Mucosa of descending colon (tissue), 3 donors: ENCODE data around the gene MEGF6. TPM values are rescaled to one million over a fixed set of nuclear protein-coding genes. Genes with fewer than 3 reads are reported as not detected.
A peak's percentile ranks its signal among the peaks of the same experiment; 100 is the strongest.

Experiments
- ATAC-seq: fragments of 200-7000 bp; cut with Tn5 transposase; one replicate; pipeline ENCODE4 v1.9.1; 2020; ENCODE audit warnings: mild to moderate bottlenecking, moderate library complexity
- DNase-seq, 3 donors: peaks; one replicate each; pipeline ENCODE4 v3.0.0-alpha.2; 2020
- H3K36me3 ChIP-seq: fragments of 200-600 bp; one replicate; pipeline ENCODE4 v1.8.0; 2021; ENCODE audit warnings: low read depth, mild to moderate bottlenecking
- H3K4me1 ChIP-seq: fragments of 200-600 bp; one replicate; pipeline ENCODE4 v1.8.0; 2021; ENCODE audit warnings: low read depth, mild to moderate bottlenecking
- H3K4me3 ChIP-seq: fragments of 200-600 bp; one replicate; pipeline ENCODE4 v1.8.0; 2021; ENCODE audit warnings: mild to moderate bottlenecking
- H3K9me3 ChIP-seq: fragments of 200-600 bp; one replicate; pipeline ENCODE4 v1.8.0; 2021; ENCODE audit warnings: mild to moderate bottlenecking
- CTCF ChIP-seq: fragments of 200-600 bp; IDR thresholded peaks from one replicate; pipeline ENCODE4 v1.8.0; 2022; ENCODE audit warnings: antibody characterized with exemption, mild to moderate bottlenecking
- intact Hi-C, 2 donors: fragments of 100-400 bp; cut with DNase I in 1 of 2; cut with micrococcal nuclease in 1 of 2; formaldehyde crosslinking; loops; one replicate each; pipeline versions ENCODE4 v1.11.0 to v1.11.1; 2022; cut with DNase I, micrococcal nuclease
- total RNA-seq, 3 donors: library from RNA; stranded (reverse); fragmentation: NEBNext Ultra II Directional in 2 of 3; extraction: Animal tissue kit (Norgen Biotek cat#: 25700) in 2 of 3; gene quantifications; one replicate each; pipeline versions ENCODE4 v1.2.1 to v1.2.4, GENCODE V29; 2021 to 2023
- donor health status: DM: no; HTN: no; CAD: no; lungs with moderate emphysema.
- donor health status: DM: no; HTN: no; CAD: no.
- donor health status: DM: no; HTN: yes; CAD: no.

The MEGF6 gene
- total RNA-seq, 3 donors from 2014 or later = 6.2 to 12.2 (median 8.5) TPM

GRCh38 chr1:3598522-3599285, 12.6 kb downstream of the MEGF6 start:
- no peak for TF ChIP-seq CTCF
- Histone ChIP-seq H3K4me1 (peaks cover 7% of the 10 kb centered on the region), H3K4me3 (no peak overlapping the region), H3K36me3 (no peaks in the 10 kb centered on the region), H3K9me3 (no peaks in the 10 kb centered on the region)
- intact Hi-C loops = no loop called here
- ATAC-seq = no peak
- DNase-seq = no peak

GRCh38 chr1:3598051-3598491, 13.2 kb downstream of the MEGF6 start:
- no peak for TF ChIP-seq CTCF
- H3K36me3 ChIP-seq = no peaks in the 10 kb centered on the region
- H3K4me3 ChIP-seq = no peak overlapping the region
- H3K9me3 ChIP-seq = no peaks in the 10 kb centered on the region
- ATAC-seq (peak; percentile 19), DNase-seq (peak in 1 of 3 donors; percentile 22)
- intact Hi-C loops = no loop called here
- peaks cover 7% of the 10 kb centered on the region for H3K4me1 ChIP-seq

GRCh38 chr1:3597599-3597964, 13.7 kb downstream of the MEGF6 start:
- Histone ChIP-seq H3K9me3 (no peaks in the 10 kb centered on the region), H3K4me1 (peaks cover 7% of the 10 kb centered on the region), H3K36me3 (no peaks in the 10 kb centered on the region), H3K4me3 (no peak overlapping the region)
- DNase-seq (no peak), ATAC-seq (peak; percentile 12)
- no peak for TF ChIP-seq CTCF
- intact Hi-C loops = no loop called here

- DNase-seq (no peak), ATAC-seq (no peak)
- intact Hi-C loops = no loop called here
- H3K36me3 ChIP-seq = no peaks in the 10 kb centered on the region
- no peaks in the 10 kb centered on the region for H3K9me3 ChIP-seq
- no peak overlapping the region for H3K4me3 ChIP-seq
- peaks cover 7% of the 10 kb centered on the region for H3K4me1 ChIP-seq
- TF ChIP-seq CTCF = no peak
Observed at GRCh38 chr1:3596663-3597598, 14.4 kb downstream of the MEGF6 start.

GRCh38 chr1:3595949-3596348, 15.4 kb downstream of the MEGF6 start:
- peaks cover 7% of the 10 kb centered on the region for H3K4me1 ChIP-seq
- no peaks in the 10 kb centered on the region for H3K36me3 ChIP-seq
- DNase-seq = no peak
- intact Hi-C loops = no loop called here
- TF ChIP-seq CTCF = no peak
- H3K9me3 ChIP-seq = no peaks in the 10 kb centered on the region
- no peak overlapping the region for H3K4me3 ChIP-seq
- ATAC-seq = no peak
